ENCODE measurements around the gene IRF2.
"Not testable (repeated sequence)": the region's sequence is repeated elsewhere in the genome, so short reads cannot be mapped to it uniquely, and the experiment has no call there.

The IRF2 gene

DNA sequence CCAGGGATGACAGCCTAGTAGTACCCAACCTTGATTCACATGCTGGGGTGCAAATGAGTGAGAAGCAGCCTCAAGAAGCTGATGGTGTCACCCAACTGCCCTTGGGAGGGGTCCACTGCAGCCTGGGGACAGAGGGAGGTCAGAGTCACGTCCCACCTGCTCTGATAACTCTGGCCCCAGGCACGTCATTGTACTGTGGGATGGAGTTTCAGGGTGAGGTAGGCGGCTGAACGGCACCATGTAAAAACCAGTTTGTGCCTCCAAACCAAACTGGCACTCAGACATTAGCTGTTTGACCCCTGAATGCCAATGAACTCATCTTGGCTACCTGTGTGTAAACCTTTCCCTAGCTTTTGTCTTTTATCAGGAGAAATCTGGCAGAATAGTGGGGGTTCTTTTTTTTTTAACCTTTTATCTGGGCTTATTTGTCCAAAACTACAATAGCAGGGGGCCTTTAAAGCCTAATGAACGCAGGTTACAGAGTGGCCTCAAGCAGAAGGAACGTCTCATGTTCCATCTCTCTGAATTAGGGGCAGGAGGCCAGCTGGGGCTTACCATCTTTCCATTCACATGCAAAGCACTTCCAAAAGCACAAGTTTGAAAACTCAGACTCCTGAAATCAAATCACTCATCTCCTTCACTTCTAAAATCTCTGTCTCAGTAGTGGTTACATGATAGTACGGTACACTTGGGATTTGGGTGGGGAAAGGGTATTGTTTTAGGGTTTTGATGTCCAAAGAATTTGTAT, 89.4 kb downstream of the IRF2 start:
- DNase-seq = no peak

- no peak for DNase-seq
Observed at GRCh38 chr4:184384056-184384809, 90.1 kb downstream of the IRF2 start.

DNA sequence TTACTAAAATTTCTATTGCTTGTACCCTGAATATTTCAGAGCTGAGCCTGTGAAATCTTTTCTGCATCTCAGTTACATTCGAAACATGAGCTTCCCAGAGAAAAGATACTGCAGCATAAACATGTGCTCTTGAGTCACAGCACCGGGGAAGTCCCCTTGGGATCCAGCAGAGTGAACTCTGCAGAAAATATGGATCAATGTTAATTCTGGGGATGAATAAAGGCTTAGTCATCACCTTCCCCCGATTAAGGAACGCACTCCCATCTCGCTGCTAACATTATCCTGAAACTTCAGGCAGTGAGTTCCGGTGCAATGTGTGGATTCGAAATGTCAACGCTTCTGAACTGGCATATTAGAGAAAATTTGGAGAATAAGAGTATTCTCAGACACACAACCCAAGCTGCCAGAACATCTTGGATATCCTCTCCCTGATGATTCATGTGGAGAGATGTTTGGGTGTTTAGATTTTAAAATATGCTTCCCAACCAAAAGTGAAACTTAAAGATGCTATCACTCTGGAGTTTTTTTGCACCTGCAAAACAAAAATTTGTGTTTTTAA, 90.8 kb downstream of the IRF2 start:
- no peak for DNase-seq

- DNase-seq = no peak
Observed at GRCh38 chr4:184382189-184382846, 92.0 kb downstream of the IRF2 start.

DNA sequence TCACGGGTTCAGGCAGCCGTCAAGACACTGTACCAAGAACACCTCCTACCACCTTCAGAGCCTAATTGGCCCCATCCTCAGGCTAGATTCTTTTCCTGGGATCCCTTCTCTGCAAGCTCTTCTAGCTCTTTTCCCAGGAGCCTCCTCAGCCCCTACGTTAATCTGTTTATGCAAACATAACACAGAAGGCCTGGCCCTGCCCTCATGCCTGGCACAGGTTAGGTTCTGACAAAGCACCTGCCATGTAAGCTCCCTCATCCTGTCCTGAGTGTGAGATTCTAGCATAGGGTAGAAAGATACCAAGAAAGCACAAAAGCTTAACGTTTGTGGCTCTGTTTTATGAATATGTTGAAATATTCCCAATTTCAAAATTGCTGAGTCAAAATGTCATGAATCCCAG, 93.6 kb downstream of the IRF2 start:
- DNase-seq = no peak

GRCh38 chr4:184380214-184380613, 94.1 kb downstream of the IRF2 start:
- not testable (repeated sequence) for DNase-seq

DNA sequence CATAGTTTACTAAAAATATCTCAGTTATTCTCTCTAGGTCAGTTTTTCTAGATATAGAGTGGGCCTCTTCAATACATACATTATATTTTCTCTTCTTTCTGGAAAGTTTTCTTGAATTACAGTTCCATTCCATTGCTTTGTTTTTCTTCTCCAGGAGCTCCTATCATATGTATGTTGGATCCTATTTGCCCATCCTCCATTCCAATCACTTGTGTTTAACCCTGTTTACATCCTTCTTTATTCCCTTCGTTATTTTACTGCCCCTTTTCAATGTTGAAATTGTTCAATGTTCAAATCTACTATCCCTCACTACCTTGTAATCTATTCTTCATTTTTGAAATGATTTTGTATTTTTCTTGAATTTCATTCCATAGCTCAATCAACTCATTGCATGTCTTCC, 97.4 kb downstream of the IRF2 start:
- DNase-seq = no peak

DNA sequence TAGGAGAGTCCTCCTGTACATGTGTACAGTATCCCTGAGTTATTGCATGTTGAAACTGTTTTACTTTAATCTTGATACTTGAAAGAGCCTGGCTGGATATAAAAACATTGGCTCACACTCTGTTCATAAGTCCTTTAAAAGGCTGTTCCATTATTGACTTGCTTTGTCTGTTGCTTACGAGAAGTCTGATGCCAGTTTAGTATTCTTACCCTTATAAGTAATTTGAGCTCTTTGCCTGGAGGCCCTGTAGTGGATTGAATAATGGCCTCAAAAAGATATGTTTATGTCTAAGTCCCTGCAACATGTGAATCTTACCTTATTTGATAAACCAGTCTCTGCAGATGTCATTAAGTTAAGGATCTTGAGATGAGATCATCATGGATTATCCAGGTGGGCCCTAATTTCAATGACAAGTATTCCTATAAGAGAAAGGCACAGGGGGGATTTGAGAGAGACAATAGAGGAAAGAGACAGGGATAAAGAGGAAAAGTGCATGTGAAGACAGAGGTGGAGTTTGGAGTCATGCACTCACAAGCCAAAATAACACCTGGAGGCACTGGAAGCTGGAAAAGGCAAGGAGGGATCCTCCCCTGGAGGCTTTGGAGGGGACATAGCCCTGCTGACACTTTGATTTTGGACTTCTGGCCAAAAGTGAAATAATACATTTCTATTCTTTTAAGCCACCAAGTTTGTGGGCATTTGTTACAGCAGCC, 98.1 kb downstream of the IRF2 start:
- DNase-seq = no peak

GRCh38 chr4:184375623-184376022, 98.7 kb downstream of the IRF2 start:
- not testable (repeated sequence) for DNase-seq

DNA sequence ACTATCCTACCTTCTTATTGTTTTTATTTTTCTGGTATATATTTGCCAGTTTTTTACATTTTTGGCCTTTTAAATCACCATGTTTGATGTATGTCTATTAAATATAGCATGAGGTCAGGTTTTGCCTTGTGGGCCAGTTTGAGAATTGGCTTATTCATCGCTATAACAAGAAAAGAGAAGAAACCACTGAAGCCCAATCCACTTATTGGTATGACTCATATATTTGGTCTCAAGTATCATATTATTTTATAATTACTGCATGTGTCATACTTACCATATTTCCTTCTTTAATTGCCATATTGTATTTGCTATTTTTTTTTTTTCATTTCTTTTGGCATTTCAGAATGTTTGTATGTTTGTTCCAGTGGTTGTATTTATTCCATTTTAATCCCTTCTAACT, 99.3 kb downstream of the IRF2 start:
- no peak for DNase-seq

GRCh38 chr4:184373886-184374405, 100.4 kb downstream of the IRF2 start:
- no peak for DNase-seq

GRCh38 chr4:184371390-184371787, 103.0 kb downstream of the IRF2 start:
- DNase-seq = no peak

- no peak for DNase-seq
Observed at GRCh38 chr4:184370711-184371389, 103.5 kb downstream of the IRF2 start.

- no peak for DNase-seq
Observed at GRCh38 chr4:184369871-184370270, 104.5 kb downstream of the IRF2 start.

GRCh38 chr4:184368731-184369130, 105.6 kb downstream of the IRF2 start:
- DNase-seq = no peak

DNA sequence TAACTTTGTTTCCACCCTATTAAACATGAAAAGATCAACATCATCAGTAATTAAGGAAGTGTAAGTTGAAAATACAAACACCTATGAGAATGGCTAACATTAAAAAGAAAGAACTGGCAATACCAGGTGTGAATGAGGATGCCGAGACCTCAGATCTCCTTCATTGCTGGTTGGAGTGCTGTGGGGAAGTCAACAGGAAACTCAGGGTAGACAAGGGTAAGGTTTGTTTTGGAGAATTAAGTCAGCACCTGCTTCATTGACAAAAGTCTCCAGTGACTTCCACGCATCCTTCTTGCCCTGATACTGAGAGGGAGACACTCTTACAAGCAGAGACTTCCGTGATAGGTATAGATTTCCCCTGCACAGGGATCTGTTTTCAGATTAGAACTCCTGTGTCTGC, 106.1 kb downstream of the IRF2 start:
- DNase-seq = no peak

- DNase-seq = no peak
Observed at GRCh38 chr4:184364100-184364921, 110.0 kb downstream of the IRF2 start.

DNA sequence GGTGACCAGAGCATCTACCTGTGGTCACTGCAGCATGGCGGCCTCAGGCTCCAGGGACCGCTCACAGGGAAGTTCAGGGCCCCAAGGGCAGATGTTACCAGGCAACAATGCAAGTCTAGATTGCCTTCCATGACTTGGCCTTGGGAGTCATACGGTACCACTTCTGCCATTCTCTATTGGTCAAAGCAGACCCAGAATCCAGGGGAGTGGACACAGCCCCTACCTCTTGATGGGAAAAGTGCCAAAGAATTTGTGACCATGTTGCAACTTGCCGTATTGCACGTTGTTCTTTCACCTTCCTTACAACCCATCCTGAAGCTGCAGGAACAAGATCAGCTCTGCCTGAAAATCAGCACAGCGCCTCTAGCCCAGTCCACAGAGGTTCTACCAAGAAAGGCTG, 111.1 kb downstream of the IRF2 start:
- no peak for DNase-seq

- no peak for DNase-seq
Observed at GRCh38 chr4:184362396-184362795, 112.0 kb downstream of the IRF2 start.

GRCh38 chr4:184361443-184361842, 112.9 kb downstream of the IRF2 start:
- DNase-seq = no peak

DNA sequence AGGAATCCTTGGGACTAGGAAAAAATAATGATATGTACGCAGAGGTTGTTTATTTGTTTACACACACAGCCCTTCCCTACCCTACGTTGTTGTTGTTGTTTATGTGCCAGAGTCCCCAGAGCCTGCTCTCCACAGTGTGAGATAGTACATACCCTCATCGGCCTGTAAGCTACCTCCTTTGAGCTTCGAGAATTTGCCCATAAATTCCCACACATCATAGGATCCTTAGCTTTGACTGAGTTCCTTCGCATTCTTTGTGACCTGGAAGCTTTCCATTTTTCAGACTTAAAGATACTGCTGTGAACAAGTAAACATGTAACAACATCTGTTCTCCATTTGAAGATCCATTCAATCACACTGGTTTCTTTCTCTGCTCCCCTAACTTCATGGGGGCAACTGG, 114.5 kb downstream of the IRF2 start:
- DNase-seq = no peak
